ENCODE measurements around the gene SULT1A1.
"Not testable (repeated sequence)": the region's sequence is repeated elsewhere in the genome, so short reads cannot be mapped to it uniquely, and the experiment has no call there.

The SULT1A1 gene

GRCh38 chr16:28607681-28608495 is 2.0 kb downstream of the SULT1A1 start:
- peak; percentile 51 for DNase-seq

GRCh38 chr16:28607116-28607623 is 2.7 kb downstream of the SULT1A1 start:
- DNase-seq: peak; percentile 57

GRCh38 chr16:28606291-28607115 is 3.3 kb downstream of the SULT1A1 start:
- no peak for DNase-seq

- no peak for DNase-seq
Observed at GRCh38 chr16:28604186-28604565, 5.7 kb downstream of the SULT1A1 start.

- no peak for DNase-seq
Observed at GRCh38 chr16:28603381-28604185, 6.3 kb downstream of the SULT1A1 start.

- no peak for DNase-seq
Observed at GRCh38 chr16:28602529-28602928, 7.3 kb downstream of the SULT1A1 start.

GRCh38 chr16:28602062-28602461 is 7.8 kb downstream of the SULT1A1 start:
- DNase-seq: not testable (repeated sequence)

GRCh38 chr16:28601589-28601988 is 8.3 kb downstream of the SULT1A1 start:
- DNase-seq: not testable (repeated sequence)

- DNase-seq: not testable (repeated sequence)
Observed at GRCh38 chr16:28600965-28601364, 8.9 kb downstream of the SULT1A1 start.

- not testable (repeated sequence) for DNase-seq
Observed at GRCh38 chr16:28599377-28600285, 10.2 kb downstream of the SULT1A1 start.

GRCh38 chr16:28597692-28598261 is 12.1 kb downstream of the SULT1A1 start:
- no peak for DNase-seq

- DNase-seq: no peak
Observed at GRCh38 chr16:28596840-28597691, 12.8 kb downstream of the SULT1A1 start, which contains the start of gene SULT1A2. TSS of gene SULT1A2 (minus strand) at chr16:28597050. CDS start at chr16:28595930, 1,120 bp downstream.

GRCh38 chr16:28596115-28596630 is 13.7 kb downstream of the SULT1A1 start:
- DNase-seq: no peak

- not testable (repeated sequence) for DNase-seq
Observed at GRCh38 chr16:28595451-28595850, 14.4 kb downstream of the SULT1A1 start.

- no peak for DNase-seq
Observed at GRCh38 chr16:28592979-28593553, 16.8 kb downstream of the SULT1A1 start.

GRCh38 chr16:28592511-28592910 is 17.3 kb downstream of the SULT1A1 start:
- DNase-seq: no peak

GRCh38 chr16:28591355-28591754 is 18.5 kb downstream of the SULT1A1 start:
- no peak for DNase-seq

GRCh38 chr16:28590384-28591340 is 19.2 kb downstream of the SULT1A1 start:
- DNase-seq: no peak

Measured in activated CD8-positive, alpha-beta memory T cell treated with anti-CD3 and anti-CD28 coated beads for 24 hours (primary cell).